Superior temporal gyrus (tissue), 1 donor: ENCODE results near the gene KIR3DL3.
"Not testable (repeated sequence)": the region's sequence is repeated elsewhere in the genome, so short reads cannot be mapped to it uniquely, and the experiment has no call there.

Experiments used
- DNase-seq: peaks from one replicate; pipeline ENCODE4 v3.0.0-alpha.2; 2016; ENCODE audit errors: extremely low spot score

The KIR3DL3 gene

DNA sequence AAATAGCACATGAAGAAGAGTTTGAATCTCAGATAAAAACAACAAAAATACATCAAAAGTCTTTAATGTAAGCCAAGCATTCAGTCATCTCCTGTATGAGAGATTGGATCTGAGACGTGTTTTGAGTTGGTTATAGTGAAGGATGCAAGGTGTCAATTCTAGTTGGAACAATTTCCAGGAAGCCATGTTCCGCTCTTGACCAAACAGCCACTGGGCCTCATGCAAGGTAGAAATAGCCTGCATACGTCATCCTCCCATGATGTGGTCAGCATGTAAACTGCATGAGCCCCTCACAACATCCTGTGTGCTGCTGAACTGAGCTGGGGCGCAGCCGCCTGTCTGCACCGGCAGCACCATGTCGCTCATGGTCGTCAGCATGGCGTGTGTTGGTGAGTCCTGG is at the start of gene KIR3DL3:
KIR3DL3 (plus strand) TSS at position 301 of the 400 bp plus-strand sequence; CDS start at position 356, 55 bp downstream.
- DNase-seq = no peak

DNA sequence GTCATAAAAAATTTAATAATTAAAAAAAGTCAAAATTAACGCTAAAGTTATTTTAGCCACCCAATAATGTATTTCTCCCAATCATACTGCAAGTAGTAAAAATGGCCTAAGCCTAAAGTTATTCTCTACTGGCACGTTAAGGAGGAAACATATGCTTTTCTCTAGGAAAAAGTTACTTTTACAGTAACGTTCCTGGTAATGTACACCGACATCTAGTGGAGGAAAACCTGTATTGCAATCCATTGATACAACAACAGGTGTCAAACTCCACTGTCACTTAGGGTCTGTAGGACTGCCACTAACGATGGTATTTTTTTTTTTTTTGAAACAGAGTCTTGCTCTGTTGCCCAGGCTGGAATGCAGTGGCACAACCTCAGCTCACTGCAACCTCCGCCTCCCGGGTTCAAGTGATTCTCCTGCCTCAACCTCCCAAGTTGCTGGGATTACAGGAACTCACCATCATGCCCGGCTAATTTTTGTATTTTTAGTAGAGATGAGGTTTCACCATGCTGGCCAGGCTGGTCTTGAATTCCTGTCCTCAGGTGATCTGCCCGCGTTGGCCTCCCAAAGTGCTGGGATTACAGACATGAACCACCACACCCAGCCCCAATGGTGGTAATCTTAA is 47.9 kb upstream of the KIR3DL3 start:
- peak; percentile 44 for DNase-seq

- DNase-seq = no peak
Observed at GRCh38 chr19:54677217-54677616, 47.0 kb upstream of the KIR3DL3 start.

- DNase-seq = not testable (repeated sequence)
Observed at GRCh38 chr19:54681596-54681995, 42.6 kb upstream of the KIR3DL3 start.

- no peak for DNase-seq
Observed at GRCh38 chr19:54682306-54682856, 41.9 kb upstream of the KIR3DL3 start.

DNA sequence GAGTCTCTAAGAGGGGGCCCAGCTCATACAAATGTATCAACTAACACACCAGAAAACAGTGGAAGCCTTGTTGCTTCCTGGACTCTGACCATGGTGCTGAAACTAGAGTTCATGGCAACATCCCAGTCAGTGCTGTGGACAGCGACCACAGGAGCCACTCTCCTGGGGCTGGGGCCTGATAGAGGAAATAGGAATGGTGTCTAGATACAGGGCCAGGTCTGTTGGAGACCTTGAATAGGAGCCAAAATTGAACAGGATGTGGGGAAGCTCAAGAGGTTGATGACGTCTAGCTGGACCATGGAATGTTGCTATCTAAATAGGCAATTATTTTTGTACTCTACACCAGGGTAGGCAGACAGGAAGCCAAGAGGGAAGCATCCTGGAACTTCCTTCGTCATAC is 39.7 kb upstream of the KIR3DL3 start:
- DNase-seq = no peak

- no peak for DNase-seq
Observed at GRCh38 chr19:54691582-54692297, 32.5 kb upstream of the KIR3DL3 start.

- DNase-seq = no peak
Observed at GRCh38 chr19:54692298-54692615, 32.0 kb upstream of the KIR3DL3 start.

DNA sequence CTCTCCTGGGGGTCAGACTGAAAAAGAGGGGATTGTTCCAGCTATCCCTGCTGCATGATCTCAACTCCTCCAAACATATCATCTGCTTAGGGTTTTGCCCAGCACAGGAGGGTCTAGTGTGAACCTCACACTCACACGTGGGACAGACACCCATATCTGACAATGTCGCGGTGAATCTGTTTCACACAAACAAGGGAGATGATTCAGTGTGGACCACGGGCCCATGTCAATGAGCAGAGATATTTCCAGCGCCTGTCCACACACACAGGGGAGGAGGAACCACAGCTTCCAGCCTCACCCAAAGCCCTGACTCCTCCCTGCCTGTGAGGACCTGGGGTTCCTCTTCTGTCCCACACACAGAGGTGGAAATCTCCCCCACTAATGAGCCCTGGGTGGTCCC is 29.6 kb upstream of the KIR3DL3 start:
- no peak for DNase-seq

- no peak for DNase-seq
Observed at GRCh38 chr19:54696117-54696548, 28.1 kb upstream of the KIR3DL3 start.

GRCh38 chr19:54696766-54697165 is 27.5 kb upstream of the KIR3DL3 start:
- DNase-seq = no peak

GRCh38 chr19:54697716-54698115 is 26.5 kb upstream of the KIR3DL3 start:
- DNase-seq = not testable (repeated sequence)

DNA sequence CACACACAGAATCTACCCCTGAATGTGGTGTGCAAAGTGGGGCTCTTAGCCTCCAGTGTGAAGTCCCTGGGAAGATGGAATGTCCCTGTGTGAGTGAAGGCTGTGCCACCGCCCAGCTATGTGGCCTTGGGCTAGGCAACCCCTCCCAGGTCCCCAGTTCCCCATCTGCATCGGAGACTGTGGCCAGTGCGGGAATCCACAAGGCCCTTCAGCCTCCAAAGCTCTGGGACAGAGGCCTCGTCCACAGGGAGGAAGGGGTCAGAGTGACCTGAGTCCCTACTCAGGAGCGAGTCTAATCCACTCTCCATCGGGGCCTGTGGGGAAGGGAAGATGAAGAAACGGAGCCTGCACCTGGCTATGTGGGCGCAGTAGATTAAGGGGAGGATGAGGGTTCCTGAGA is 19.3 kb upstream of the KIR3DL3 start:
- DNase-seq = no peak

DNA sequence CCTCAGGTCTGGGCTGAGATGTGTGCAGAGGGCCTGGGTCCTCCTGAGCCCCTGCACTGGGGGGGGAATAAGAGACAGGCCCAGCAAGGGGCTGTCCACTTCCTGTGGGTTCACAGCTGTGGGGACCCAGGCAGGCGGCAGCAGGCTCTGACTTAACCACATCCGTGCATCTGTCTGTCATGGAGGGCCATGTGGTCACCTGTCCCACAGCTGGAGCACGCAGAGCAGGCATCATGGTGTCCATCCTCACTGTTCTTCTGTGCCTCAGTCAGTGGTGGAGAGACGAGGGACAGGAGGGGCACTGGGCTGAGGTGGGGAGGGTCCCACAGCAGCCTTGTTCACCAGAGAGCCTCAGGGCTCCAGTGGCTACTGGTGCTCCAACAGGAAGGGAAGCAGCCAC is 16.3 kb upstream of the KIR3DL3 start:
- DNase-seq = no peak

DNA sequence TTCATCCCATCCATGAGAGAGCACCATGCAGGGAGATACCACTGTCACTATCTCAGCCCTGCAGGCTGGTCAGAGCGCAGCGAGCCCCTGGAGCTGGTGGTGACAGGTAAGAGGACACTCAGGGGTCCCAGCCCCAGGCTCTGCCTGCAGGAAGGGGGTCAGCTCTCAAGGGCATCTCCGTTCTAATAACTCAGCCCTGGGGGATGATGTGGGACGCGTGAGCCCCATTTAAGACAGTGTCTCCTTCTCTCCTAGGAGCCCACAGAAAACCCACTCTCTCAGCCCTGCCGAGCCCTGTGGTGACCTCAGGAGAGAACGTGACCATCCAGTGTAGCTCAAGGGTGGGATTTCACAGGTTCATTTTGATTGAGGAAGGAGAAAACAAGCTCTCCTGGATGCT is 15.5 kb upstream of the KIR3DL3 start:
- DNase-seq = no peak

GRCh38 chr19:54709212-54709948 is 14.9 kb upstream of the KIR3DL3 start:
- DNase-seq = no peak

DNA sequence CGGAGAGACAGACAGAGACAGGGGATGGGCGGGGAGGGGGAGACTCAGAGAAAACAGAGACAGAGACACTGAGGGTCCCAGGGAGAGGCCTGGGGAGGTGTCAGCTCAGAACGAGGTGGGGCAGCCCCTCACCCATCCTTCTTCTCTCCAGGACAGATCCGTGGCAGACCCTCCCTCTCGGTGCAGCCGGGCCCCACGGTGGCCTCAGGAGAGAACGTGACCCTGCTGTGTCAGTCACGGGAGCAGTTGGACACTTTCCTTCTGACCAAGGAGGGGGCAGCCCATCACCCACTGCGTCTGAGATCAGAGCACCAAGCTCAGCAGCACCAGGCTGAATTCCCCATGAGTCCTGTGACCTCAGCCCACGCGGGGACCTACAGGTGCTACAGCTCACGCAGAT is 14.3 kb upstream of the KIR3DL3 start:
- DNase-seq = not testable (repeated sequence)

GRCh38 chr19:54724644-54725043 is 402 bp downstream of the KIR3DL3 start:
- DNase-seq = no peak

DNA sequence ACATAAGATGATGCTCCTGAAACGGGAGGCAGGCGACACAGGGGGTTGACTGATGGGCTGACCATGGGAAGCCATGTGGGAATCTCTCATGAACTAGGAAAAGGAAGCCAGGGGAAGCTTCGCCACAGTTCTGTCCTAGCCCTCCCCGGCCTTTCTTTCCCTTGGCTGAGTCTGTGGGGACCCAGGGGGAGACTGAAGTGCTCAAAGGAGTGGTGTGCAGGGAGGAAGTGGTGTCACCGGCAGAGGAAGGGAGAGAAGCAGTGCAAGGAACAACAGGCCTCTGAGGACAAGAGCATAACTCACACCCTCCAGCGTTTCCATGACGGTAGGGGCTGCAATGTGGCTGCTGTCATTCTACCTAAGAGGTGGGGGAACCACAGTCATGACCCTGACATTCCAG is 1.1 kb downstream of the KIR3DL3 start:
- no peak for DNase-seq

DNA sequence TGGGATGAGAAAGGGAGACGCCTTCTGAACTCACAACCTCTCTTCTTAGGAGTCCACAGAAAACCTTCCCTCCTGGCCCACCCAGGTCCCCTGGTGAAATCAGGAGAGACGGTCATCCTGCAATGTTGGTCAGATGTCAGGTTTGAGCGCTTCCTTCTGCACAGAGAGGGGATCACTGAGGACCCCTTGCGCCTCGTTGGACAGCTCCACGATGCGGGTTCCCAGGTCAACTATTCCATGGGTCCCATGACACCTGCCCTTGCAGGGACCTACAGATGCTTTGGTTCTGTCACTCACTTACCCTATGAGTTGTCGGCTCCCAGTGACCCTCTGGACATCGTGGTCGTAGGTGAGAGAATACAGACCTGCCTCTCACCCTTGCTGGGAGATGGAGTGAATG is 3.3 kb downstream of the KIR3DL3 start:
- DNase-seq = no peak

DNA sequence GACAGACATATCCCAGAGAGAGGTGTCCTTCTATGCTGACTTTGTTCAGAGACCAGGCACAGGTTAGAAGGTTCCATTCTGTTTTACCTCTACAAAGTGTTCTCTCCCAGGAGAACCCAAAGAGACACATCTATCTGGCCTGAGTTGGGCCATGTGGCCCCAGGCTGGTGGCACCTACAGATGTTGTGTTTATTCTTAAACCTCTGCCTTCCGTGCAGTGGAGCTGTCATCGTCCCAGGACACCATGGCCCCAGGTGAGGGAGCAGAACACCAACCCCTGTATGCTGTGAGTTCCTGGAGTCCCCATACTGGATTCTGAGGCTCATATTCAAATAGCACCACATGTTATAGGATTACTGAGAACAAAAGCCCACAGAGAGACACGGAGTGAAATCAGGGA is 3.9 kb downstream of the KIR3DL3 start:
- no peak for DNase-seq

DNA sequence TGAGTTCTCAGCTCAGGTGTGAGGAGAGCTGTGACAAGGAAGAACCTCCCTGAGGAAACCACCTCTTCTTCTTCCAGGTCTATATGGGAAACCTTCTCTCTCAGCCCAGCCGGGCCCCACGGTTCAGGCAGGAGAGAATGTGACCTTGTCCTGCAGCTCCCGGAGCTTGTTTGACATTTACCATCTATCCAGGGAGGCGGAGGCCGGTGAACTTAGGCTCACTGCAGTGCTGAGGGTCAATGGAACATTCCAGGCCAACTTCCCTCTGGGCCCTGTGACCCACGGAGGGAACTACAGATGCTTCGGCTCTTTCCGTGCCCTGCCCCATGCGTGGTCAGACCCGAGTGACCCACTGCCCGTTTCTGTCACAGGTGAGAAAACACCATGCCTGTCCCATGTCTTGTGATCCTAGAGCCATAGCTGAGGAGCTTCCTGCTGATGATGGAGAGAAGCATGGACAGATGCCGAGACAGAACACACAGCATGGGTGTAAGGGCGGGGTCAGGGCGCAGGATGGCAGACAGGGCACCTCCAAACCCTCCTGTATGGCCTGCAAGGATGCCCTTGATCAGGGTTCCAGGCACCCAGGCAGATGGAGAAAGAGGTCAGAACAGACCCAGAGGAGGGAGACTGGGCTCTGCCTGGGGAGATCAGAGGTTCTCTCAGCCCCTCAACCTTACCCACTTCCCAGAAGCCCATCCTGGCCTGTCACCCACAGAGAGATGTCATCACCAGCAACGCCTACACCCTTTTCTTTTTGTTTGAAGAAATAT is 5.4 kb downstream of the KIR3DL3 start:
- DNase-seq = no peak
